A549 treated with Mapracorat at 1 μM for 4 hours (cell line): Measurements from ENCODE around the gene WBP4. TPM values are rescaled to one million over a fixed set of nuclear protein-coding genes. Genes with fewer than 3 reads are reported as not detected.

ENCODE experiments used
- total RNA-seq: library from RNA; stranded (reverse); fragments of 200-300 nt; extraction: Qiagen RNA extraction; gene quantifications from 5 replicates; pipeline ENCODE4 v1.2.3, GENCODE V29; 2022

The WBP4 gene, protein sequence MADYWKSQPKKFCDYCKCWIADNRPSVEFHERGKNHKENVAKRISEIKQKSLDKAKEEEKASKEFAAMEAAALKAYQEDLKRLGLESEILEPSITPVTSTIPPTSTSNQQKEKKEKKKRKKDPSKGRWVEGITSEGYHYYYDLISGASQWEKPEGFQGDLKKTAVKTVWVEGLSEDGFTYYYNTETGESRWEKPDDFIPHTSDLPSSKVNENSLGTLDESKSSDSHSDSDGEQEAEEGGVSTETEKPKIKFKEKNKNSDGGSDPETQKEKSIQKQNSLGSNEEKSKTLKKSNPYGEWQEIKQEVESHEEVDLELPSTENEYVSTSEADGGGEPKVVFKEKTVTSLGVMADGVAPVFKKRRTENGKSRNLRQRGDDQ
- total RNA-seq, result 8.0 to 9.6 TPM (median 8.3 TPM) in 5 replicates

DNA sequence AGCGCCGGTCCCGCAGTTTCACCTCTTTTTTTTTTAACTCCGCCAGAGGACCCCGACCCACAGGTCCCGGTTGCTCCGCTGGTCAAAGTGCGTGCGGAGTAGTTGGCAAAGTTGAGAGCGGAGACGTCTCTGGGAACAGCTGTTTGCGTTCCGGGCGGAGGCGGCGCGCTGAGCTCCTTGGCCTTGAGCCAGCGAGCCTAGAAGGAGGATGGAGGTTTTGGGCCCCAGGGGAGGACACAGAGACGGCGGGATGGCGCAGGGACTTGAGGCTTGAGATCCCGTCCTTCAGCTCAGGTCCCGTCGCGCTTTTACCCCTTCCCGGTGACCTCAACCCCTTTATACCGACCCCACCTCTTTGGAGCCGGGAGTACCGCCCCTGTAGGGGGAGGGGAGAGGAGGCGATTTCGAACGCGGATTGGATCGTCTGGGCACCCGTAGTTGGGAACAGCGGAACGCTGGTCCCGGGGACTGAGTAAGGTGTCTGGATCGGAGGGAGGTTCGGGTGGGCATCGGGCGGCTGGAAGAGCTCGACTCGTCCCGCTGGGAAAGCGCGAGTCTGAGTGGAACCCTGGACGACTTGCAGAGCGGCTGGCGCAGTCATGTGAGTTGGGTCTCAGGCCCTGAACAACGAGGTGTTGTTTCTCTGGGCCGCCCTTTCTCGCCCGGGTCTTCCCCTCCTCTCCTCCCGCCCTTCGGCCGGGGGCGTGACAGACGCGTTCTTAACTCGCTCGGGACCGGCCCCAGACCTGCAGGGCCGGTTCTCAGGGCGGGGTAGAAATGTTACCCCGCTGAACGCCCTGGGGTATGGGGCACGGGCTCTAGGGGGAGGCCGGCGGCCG lies at the start of gene WBP4:
Gene WBP4 (plus strand): TSS at position 435 of the 839 bp plus-strand sequence. CDS start 165 bp downstream, at position 600.

DNA sequence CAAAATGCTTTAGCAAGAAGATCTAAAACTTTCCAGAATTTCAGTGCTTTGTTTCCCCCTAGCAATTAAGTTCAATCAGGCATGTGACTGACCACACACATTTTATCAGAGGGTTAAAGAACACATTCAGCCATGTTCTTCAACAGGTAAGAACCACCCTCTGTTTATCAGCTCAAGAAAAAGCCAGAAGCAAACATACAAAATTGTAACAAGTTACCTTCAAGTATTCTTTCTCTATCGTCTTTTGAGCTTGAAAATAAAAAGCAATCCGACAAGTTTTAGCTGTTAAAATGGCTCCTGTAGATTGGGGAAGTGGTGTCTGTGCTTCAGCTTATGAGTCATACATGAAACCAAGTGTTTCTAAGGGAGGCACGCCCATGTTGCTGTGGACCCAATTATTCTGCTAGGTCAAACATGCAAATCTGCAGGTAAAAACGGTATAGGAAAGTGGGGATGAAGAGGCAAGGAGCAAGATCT lies 42.3 kb upstream of the WBP4 start, which contains the start of gene ELF1:
Gene ELF1 (minus strand): TSS at position 306 of the 477 bp plus-strand sequence. CDS start 37,262 bp downstream, outside the sequence.

DNA sequence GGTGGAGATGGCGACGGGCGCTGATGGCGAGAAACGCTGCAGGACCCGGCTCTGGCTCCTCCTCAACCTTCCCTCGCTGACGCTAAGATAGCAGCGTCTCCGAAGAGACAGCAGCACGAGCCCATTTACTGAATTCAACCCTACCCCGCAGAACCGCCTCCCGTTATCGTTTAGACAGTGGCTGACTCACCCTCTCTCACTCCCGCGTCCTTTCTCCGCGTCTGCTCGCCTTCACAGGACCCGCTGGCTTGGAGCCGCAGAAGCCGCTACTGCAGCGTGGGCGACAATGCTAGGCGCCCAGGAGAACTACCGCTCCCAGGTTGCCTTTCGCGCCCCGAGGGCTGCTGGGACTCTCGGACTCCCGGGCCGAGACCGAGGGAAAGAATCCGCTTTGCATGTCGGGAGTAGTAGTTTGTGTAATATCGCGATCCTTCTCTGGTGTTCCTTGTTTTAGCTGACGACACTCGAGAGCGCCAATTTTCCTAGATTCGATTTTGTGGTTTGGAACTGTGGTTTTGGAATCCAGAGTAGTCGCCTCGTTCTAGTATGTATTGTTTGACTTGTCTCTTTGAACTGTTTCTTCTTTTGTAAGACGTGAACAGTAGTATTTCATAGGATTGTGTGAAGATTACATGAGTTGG lies 71.3 kb downstream of the WBP4 start, which contains the start of gene KBTBD6:
Gene KBTBD6 (minus strand): TSS at position 291 of the 641 bp plus-strand sequence. CDS start 291 bp downstream, outside the sequence.

Other genes with a start within 250 kb of the WBP4 start
- gene ELF1, start 42.2 kb upstream of the WBP4 start, total RNA-seq, result 30.7 to 42.5 TPM (median 35.0 TPM) in 5 replicates
- 4.1 to 5.3 TPM (median 4.7 TPM) in 5 replicates for gene KBTBD6, start 71.3 kb downstream of the WBP4 start, total RNA-seq
- gene KBTBD7, start 133.1 kb downstream of the WBP4 start, total RNA-seq, result 1.8 to 2.5 TPM (median 2.1 TPM) in 5 replicates
- 4.0 to 6.8 TPM (median 5.1 TPM) in 5 replicates for gene MTRF1, start 202.1 kb downstream of the WBP4 start, total RNA-seq
- gene NAA16, start 249.8 kb downstream of the WBP4 start, total RNA-seq, result 7.3 to 8.2 TPM (median 7.9 TPM) in 5 replicates